OCI-LY1 (cell line): ENCODE measurements around the gene GDF15.

Experiments
- H2AFZ ChIP-seq: fragments of 200-600 bp; sonication (generic), shearing (Covaris generic); 2 replicates; pipeline ENCODE4 v1.6.0; 2014; ENCODE audit warnings: antibody characterized with exemption, mild to moderate bottlenecking, low read length
- H3F3A ChIP-seq: fragments of 200-600 bp; sonication (generic), shearing (Covaris generic); 2 replicates; pipeline ENCODE4 v1.6.0; 2014; ENCODE audit warnings: mild to moderate bottlenecking, antibody characterized with exemption, low read length, moderate library complexity; ENCODE audit not compliant: insufficient read depth
- H3K27ac ChIP-seq: fragments of 200-600 bp; sonication (generic); 2 replicates; pipeline ENCODE4 v1.5.1; 2014; ENCODE audit warnings: low read length, mixed run types, mild to moderate bottlenecking, low read depth; ENCODE audit not compliant: poor library complexity, severe bottlenecking
- H3K27me3 ChIP-seq: fragments of 200-600 bp; sonication (generic); 2 replicates; pipeline ENCODE4 v1.6.0; 2014; ENCODE audit warnings: antibody characterized with exemption, mild to moderate bottlenecking, low read length, moderate library complexity; ENCODE audit not compliant: insufficient read depth
- H3K36me3 ChIP-seq: fragments of 200-600 bp; sonication (generic); 2 replicates; pipeline ENCODE4 v1.6.1; 2014; ENCODE audit warnings: mild to moderate bottlenecking, antibody characterized with exemption, low read length, moderate library complexity, mixed read lengths; ENCODE audit not compliant: insufficient read depth
- H3K4me1 ChIP-seq: fragments of 200-600 bp; sonication (generic); 2 replicates; pipeline ENCODE4 v1.5.1; 2014; ENCODE audit warnings: mild to moderate bottlenecking, low read length, moderate library complexity; ENCODE audit not compliant: insufficient read depth, severe bottlenecking
- H3K4me2 ChIP-seq: fragments of 200-600 bp; sonication (generic), shearing (Covaris generic); 2 replicates; pipeline ENCODE4 v1.6.1; 2014; ENCODE audit warnings: low read length
- H3K4me3 ChIP-seq: fragments of 200-600 bp; sonication (generic); 2 replicates; pipeline ENCODE4 v1.5.1; 2014; ENCODE audit warnings: low read length, low read depth, mild to moderate bottlenecking, mixed read lengths; ENCODE audit not compliant: poor library complexity, severe bottlenecking
- H3K79me2 ChIP-seq: fragments of 200-600 bp; shearing (Covaris generic); 2 replicates; pipeline ENCODE4 v1.6.1; 2016; ENCODE audit warnings: mixed run types, low read length, mixed read lengths; ENCODE audit not compliant: insufficient read depth
- H3K9ac ChIP-seq: fragments of 200-600 bp; sonication (generic), shearing (Covaris generic); 2 replicates; pipeline ENCODE4 v1.6.1; 2014; ENCODE audit warnings: mild to moderate bottlenecking, low read length, mixed read lengths
- H3K9me2 ChIP-seq: fragments of 200-600 bp; sonication (generic), shearing (Covaris generic); 2 replicates; pipeline ENCODE4 v1.6.1; 2014; ENCODE audit warnings: low read depth, mild to moderate bottlenecking, low read length, mixed read lengths
- H3K9me3 ChIP-seq: fragments of 200-600 bp; shearing (Covaris generic); 2 replicates; pipeline ENCODE4 v1.6.1; 2014; ENCODE audit warnings: low read length, mixed read lengths
- H4K20me1 ChIP-seq: fragments of 200-600 bp; sonication (generic), shearing (Covaris generic); 2 replicates; pipeline ENCODE4 v1.6.0; 2016; ENCODE audit warnings: mild to moderate bottlenecking, low read length; ENCODE audit not compliant: insufficient read depth
- CTCF ChIP-seq: fragments of 200-600 bp; sonication (generic), shearing (Covaris generic); IDR thresholded peaks from 2 replicates; pipeline ENCODE4 v1.5.1; 2017; ENCODE audit warnings: mild to moderate bottlenecking, antibody characterized with exemption, low read length, moderate library complexity, mixed read lengths
- EZH2 ChIP-seq: fragments of 200-600 bp; sonication (generic), shearing (Covaris generic); IDR thresholded peaks from 2 replicates; pipeline ENCODE4 v1.8.0; 2017; ENCODE audit warnings: borderline replicate concordance, mixed run types, mild to moderate bottlenecking, antibody characterized with exemption, low read length, moderate library complexity, mixed read lengths

Gene GDF15

DNA sequence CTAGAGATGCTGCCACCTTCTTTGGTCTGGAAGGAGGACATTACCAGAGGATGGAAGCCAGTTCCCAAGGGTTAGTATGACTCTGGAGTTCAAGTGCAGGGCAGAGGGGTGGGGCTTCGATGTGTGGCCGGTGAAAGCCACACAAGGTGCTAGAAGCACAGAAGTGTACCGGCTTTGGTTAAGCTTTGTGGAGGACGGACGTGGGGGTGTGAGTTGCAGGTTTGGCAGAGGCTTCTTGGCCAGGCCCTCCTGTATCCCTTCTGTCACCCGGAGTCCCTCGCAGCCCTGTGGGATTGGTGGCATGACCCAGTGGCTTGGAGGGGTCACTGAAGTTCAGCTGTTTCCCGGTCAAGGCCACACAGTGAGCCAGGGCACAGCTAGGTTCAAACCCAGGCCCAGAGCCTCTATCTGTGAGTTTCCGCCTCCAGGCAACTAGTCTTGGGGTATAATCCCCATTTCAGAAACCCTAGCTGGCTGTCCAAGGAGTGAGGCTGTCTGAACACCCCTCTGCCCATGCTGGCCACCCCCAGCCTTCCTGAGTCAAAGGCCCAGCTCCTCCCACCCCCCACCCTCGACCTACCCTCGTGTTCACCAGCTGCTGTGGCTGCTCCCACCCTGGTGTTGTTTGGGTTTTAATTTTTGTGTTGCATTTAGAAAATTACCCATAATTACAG is 28.7 kb downstream of the GDF15 start:
- Histone ChIP-seq H3K27me3 (no peaks in the 10 kb centered on the region; the same call in 1 of the 2 replicates), H3K4me2 (no peak overlapping the region), H3K36me3 (no peaks in the 10 kb centered on the region), H3K9me3 (no peaks in the 10 kb centered on the region), H3K27ac (no peak overlapping the region), H4K20me1 (no peaks in the 10 kb centered on the region), H3F3A (no peaks in the 10 kb centered on the region), H3K4me3 (no peak overlapping the region), H3K4me1 (peaks cover 21% of the 10 kb centered on the region), H3K9ac (no peak overlapping the region), H2AFZ (no peak overlapping the region), H3K9me2 (no peaks in the 10 kb centered on the region), H3K79me2 (no peaks in the 10 kb centered on the region)
- TF ChIP-seq EZH2 (no peak), CTCF (no peak)

- Histone ChIP-seq H2AFZ (no peak overlapping the region), H3K4me1 (peaks cover 28% of the 10 kb centered on the region)
Observed at GRCh38 chr19:18415178-18415867, 29.4 kb downstream of the GDF15 start.

GRCh38 chr19:18416778-18417249 is 30.9 kb downstream of the GDF15 start:
- no peaks in the 10 kb centered on the region for H3K9me2 ChIP-seq
- H3K4me1 ChIP-seq: peaks cover 32% of the 10 kb centered on the region
- no peaks in the 10 kb centered on the region for H3F3A ChIP-seq
- H3K27me3 ChIP-seq: no peaks in the 10 kb centered on the region; the same call in 1 of the 2 replicates
- no peak overlapping the region for H3K27ac ChIP-seq
- H3K4me2 ChIP-seq: peak overlapping the region; percentile 30; the same call in 1 of the 2 replicates
- H4K20me1 ChIP-seq: no peaks in the 10 kb centered on the region
- no peaks in the 10 kb centered on the region for H3K79me2 ChIP-seq
- peak overlapping the region; percentile 4 for H3K4me3 ChIP-seq
- no peak overlapping the region; the same call in 1 of the 2 replicates for H3K9ac ChIP-seq
- TF ChIP-seq EZH2 (no peak), CTCF (no peak)
- no peaks in the 10 kb centered on the region for H3K36me3 ChIP-seq
- H2AFZ ChIP-seq: no peak overlapping the region
- no peaks in the 10 kb centered on the region for H3K9me3 ChIP-seq

More at GRCh38 chr19:18415178-18415867, 29.4 kb downstream of the GDF15 start:
- H3K4me2 ChIP-seq: no peak overlapping the region
- H3K4me3 ChIP-seq: no peak overlapping the region
- H3K27ac ChIP-seq: no peak overlapping the region
- H3K9ac ChIP-seq: no peak overlapping the region
- H3K36me3 ChIP-seq: no peaks in the 10 kb centered on the region
- no peaks in the 10 kb centered on the region for H3K79me2 ChIP-seq
- TF ChIP-seq CTCF (no peak), EZH2 (no peak)
- H3K9me3 ChIP-seq: no peaks in the 10 kb centered on the region
- H3K9me2 ChIP-seq: no peaks in the 10 kb centered on the region
- no peaks in the 10 kb centered on the region for H3F3A ChIP-seq
- no peaks in the 10 kb centered on the region for H4K20me1 ChIP-seq
- no peaks in the 10 kb centered on the region; the same call in 1 of the 2 replicates for H3K27me3 ChIP-seq
